Neuron (in vitro differentiated cells): ENCODE data around the gene FCHSD2.
"Not testable (repeated sequence)": the region's sequence is repeated elsewhere in the genome, so short reads cannot be mapped to it uniquely, and the experiment has no call there.

Source experiments
- H2AFZ ChIP-seq: one replicate; pipeline ENCODE4 v1.6.1; 2013; ENCODE audit warnings: low read depth, mild to moderate bottlenecking, inconsistent platforms, low read length, moderate library complexity
- H3K27me3 ChIP-seq: one replicate; pipeline ENCODE4 v1.6.1; 2013; ENCODE audit warnings: low read length; ENCODE audit not compliant: insufficient read depth
- H3K36me3 ChIP-seq: one replicate; pipeline ENCODE4 v1.6.1; 2013; ENCODE audit warnings: low read length; ENCODE audit not compliant: insufficient read depth
- H3K4me1 ChIP-seq: one replicate; pipeline ENCODE4 v1.6.1; 2013; ENCODE audit warnings: low read length; ENCODE audit not compliant: insufficient read depth
- H3K4me3 ChIP-seq: 2 replicates; pipeline ENCODE4 v1.5.1; 2013; ENCODE audit warnings: mild to moderate bottlenecking, low read length, moderate library complexity
- H3K9me3 ChIP-seq: one replicate; pipeline ENCODE4 v1.6.1; 2013; ENCODE audit warnings: low read length

FCHSD2 gene

DNA sequence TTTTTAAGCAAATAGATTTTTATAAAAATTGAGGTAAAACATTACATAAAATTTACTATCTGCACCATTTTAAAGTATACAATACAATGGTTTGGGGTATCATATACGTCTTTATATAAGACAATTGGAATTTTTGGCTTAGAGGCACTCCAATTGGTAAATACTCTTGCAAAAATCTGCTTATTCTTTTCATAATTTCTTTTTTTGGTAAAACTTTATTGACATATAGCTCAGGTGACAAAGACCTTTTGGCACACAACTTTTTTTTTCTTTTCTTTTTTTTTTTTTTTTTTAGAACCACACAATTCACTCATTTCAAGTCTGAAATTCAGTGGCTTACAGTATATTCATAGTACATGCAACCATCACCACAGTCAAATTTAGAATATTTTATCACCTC lies 270.1 kb downstream of the FCHSD2 start:
- Histone ChIP-seq H3K9me3 (peaks cover 7% of the 10 kb centered on the region), H2AFZ (no peak overlapping the region), H3K4me3 (no peak overlapping the region), H3K27me3 (no peaks in the 10 kb centered on the region), H3K4me1 (no peaks in the 10 kb centered on the region), H3K36me3 (peaks cover 3% of the 10 kb centered on the region)

DNA sequence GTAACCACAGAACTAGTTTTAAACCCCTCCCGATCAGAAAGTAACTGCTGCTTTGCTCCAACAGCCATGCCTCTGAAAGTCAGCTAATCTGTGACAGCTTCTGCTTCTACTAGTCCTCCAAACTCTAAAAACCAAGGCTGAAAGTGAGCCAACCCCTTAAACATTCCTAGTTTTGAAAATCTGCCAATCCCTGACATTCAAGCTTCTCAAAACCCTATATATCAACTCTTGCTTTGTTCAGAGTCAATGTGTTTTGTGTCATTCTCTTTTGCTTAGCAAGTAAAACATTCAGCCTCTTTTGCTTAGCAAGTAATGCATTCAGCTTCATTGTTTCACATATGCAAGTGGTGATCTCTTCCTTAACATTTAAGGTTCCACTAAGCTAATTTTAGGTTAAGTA lies 271.0 kb downstream of the FCHSD2 start:
- no peak overlapping the region for H3K4me3 ChIP-seq
- no peaks in the 10 kb centered on the region for H3K27me3 ChIP-seq
- H3K9me3 ChIP-seq = peaks cover 7% of the 10 kb centered on the region
- H2AFZ ChIP-seq = no peak overlapping the region
- H3K36me3 ChIP-seq = peaks cover 5% of the 10 kb centered on the region
- H3K4me1 ChIP-seq = no peaks in the 10 kb centered on the region

DNA sequence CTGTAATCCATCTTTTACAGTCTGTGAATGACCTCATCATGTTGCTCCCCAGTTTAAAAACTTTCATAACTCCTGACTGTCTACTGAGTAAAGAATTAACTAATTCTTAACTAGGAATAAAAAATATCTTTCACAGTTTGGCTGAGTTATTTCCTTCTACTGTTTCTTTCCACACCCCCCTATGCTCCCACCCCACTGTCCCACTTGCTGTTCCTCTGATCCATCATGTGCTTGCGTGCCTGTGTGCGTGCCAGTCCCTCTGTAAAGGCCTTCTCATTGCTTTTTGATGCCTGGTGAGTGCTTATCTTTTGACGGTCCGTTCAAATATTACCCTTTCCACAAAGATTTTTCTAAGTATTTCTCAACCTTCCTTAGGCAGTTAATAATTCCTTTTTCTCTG lies 272.3 kb downstream of the FCHSD2 start:
- Histone ChIP-seq H3K9me3 (peaks cover 7% of the 10 kb centered on the region), H3K4me1 (no peaks in the 10 kb centered on the region), H3K4me3 (no peak overlapping the region), H3K27me3 (no peaks in the 10 kb centered on the region), H3K36me3 (peaks cover 5% of the 10 kb centered on the region), H2AFZ (no peak overlapping the region)

DNA sequence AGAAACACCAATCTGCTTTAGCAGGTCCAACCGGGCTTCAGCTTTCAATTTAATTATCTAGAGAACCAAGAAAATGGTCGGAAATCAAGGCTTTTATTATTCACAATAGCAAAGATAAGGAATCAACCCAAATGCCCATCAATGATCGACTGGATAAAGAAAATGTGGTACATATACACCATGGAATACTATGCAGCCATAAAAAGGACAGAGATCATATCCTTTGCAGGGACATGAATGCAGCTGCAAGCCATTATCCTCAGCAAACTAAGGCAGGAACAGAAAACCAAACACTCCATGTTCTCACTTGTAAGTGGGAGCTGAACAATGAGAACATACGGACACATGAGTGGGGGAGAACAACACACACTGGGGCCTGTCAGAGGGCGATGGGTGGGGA lies 274.1 kb downstream of the FCHSD2 start:
- no peak overlapping the region for H2AFZ ChIP-seq
- H3K36me3 ChIP-seq = peaks cover 5% of the 10 kb centered on the region
- no peaks in the 10 kb centered on the region for H3K27me3 ChIP-seq
- no peaks in the 10 kb centered on the region for H3K4me1 ChIP-seq
- peaks cover 2% of the 10 kb centered on the region for H3K9me3 ChIP-seq
- H3K4me3 ChIP-seq = no peak overlapping the region

DNA sequence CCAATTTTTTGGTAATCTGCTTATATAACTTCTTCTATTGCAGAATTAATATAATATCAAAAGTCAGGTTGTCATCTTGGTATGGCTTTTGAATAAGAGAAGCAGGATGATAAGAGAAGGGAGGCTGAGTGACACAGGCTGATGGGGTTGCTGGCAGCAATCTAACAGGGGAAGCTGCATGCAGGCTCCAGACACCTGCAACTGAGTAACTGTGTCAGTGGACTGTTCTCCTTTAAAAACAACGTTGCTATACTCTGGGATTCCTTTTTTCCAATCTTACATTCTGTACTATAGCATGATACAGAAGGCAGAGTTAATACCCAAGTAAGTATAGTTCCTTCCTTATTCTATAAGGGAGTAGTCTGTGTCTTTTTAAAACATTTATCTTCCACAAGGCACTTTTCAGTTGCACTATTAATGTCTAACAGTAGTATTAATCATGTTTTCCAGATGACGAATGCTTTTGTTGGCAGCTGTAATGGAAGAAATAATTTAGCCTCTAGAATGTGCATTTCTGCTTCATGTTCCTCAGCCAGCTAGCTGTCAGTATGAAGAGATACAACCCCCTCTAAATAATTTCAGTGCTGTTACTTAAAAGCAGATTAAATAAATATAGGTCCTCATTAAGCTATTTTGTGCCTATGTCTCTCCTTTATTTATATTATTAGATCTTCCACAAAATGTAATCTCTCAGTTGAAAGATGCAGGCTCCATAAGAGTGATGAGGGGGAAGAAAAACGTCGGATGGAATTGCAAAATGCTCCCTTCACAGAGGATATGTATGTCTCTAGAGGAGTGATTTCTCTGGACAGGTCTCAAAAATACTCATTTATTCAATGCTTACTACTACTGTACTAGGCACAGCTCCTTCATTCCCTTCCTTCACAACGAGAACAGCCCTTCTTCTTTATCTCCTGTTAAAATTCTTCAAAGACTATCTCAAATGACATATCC lies 277.1 kb downstream of the FCHSD2 start:
- Histone ChIP-seq H3K27me3 (no peaks in the 10 kb centered on the region), H3K36me3 (peaks cover 6% of the 10 kb centered on the region), H3K4me1 (no peaks in the 10 kb centered on the region), H2AFZ (no peak overlapping the region), H3K4me3 (no peak overlapping the region), H3K9me3 (peaks cover 2% of the 10 kb centered on the region)

DNA sequence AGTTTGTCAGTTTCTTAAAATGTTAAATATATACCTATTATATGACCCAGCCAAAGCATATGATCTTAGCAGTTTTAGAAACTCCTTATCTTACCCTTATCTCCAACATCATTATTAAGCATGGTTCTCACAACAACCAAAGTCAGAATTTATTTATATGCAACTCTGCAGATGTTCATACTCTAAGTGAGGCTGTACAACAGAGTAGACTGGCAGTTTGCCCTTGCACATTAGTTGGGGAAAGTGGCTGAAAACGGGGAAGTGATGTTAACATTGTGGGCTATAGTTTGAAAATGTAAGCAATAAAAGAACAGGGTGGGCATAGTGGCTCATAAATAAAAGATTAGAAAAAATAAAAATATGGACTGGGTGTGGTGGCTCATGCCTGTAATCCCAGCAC lies 278.2 kb downstream of the FCHSD2 start:
- Histone ChIP-seq H2AFZ (no peak overlapping the region), H3K4me3 (no peak overlapping the region), H3K27me3 (no peaks in the 10 kb centered on the region), H3K4me1 (no peaks in the 10 kb centered on the region), H3K36me3 (peaks cover 13% of the 10 kb centered on the region), H3K9me3 (peaks cover 2% of the 10 kb centered on the region)

DNA sequence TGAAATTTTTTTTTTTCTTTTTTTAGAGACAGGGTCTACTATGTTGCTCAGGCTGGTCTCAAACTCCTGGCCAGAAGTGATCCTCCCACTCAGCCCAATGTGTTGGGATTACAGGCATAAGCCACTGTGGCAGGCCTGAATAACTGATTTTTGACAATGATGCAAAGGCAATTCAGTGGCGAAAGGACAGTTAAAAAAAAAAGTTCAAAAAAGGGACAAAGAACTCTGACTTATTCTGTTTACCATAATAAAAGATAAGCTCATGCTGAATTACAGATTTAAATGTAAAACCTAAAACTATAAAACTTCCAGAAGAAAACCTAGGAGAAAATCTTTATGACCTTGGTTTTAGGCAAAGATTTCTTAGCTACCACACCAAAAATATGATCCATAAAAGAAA lies 279.0 kb downstream of the FCHSD2 start:
- Histone ChIP-seq H3K27me3 (no peaks in the 10 kb centered on the region), H3K9me3 (peaks cover under 1% of the 10 kb centered on the region), H3K36me3 (peaks cover 13% of the 10 kb centered on the region), H3K4me3 (no peak overlapping the region), H2AFZ (no peak overlapping the region), H3K4me1 (no peaks in the 10 kb centered on the region)

DNA sequence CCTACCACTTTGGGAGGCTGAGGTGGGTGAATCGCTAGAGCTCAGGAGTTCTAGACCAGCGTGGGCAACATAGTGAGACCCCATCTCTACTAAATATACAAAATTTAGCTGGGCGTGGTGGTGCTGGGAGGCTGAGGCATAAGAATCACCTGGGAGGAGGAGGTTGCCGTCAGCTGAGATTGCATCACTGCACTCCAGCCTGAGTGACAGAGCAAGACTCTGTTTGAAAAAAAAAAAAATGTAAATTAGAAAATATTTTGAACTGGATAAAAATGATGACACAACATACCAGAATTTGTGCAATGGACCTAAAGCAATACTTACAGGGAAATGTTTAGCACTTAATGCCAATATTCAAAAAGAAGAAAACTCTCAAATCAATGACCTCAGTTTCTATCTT lies 281.5 kb downstream of the FCHSD2 start:
- Histone ChIP-seq H3K4me3 (no peak overlapping the region), H3K36me3 (peaks cover 8% of the 10 kb centered on the region), H3K4me1 (no peaks in the 10 kb centered on the region), H2AFZ (no peak overlapping the region), H3K9me3 (no peaks in the 10 kb centered on the region), H3K27me3 (no peaks in the 10 kb centered on the region)

DNA sequence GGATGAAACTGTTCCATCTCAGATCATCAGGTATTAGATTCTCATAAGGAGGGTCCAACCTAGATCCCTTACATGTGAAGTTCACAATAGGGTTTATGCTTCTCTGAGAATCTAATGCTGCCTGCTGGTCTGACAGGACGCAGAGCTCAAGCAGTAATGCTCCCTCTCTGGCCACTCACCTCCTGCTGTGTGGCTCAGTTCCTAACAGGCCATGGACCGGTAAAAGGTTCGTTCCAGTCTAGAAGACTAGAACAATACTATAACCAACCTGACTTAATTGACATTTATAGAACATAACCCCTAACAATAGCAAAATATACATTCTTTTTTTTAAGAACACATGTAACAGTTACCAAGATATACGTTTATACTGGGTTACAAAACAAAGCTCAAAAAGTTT lies 282.1 kb downstream of the FCHSD2 start:
- Histone ChIP-seq H3K9me3 (no peaks in the 10 kb centered on the region), H2AFZ (no peak overlapping the region), H3K36me3 (peaks cover 8% of the 10 kb centered on the region), H3K4me3 (no peak overlapping the region), H3K4me1 (no peaks in the 10 kb centered on the region), H3K27me3 (no peaks in the 10 kb centered on the region)

DNA sequence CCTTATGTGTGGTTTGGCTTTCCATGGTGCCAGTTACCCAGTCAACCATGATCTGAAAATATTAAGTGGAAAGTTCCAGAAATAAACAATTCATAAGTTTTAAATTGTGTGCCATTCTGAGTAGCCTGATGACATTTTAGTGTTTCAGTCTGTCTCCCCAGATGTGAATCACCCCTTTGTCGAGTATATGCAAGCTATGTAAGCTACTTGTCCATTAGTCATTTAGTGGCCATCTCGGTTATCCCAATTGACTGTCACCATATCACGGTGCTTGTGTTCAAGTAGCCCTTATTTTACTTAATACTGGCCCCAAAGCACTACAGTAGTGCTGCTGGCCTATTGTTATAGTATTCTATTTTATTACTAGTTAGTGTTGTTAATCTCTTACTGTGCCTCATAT lies 283.0 kb downstream of the FCHSD2 start:
- H3K9me3 ChIP-seq = no peaks in the 10 kb centered on the region
- no peak overlapping the region for H2AFZ ChIP-seq
- peaks cover 8% of the 10 kb centered on the region for H3K36me3 ChIP-seq
- no peaks in the 10 kb centered on the region for H3K4me1 ChIP-seq
- no peaks in the 10 kb centered on the region for H3K27me3 ChIP-seq
- H3K4me3 ChIP-seq = no peak overlapping the region

DNA sequence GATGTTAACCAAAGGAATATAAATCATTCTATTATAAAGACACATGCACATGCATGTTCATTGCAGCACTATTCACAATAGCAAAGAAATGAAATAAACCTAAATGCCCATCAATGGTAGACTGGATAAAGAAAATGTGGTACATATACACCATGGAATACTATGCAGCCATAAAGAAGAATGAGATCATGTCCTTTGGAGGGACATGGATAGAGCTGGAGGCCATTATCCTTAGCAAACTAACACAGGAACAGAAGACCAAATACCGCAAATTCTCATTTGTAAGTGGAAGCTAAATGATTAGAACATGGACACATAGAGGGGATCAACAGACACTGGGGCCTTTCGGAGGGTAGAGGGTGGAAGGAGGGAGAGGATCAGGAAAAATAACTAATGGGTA lies 283.9 kb downstream of the FCHSD2 start:
- not testable (repeated sequence) for H3K9me3 ChIP-seq, H3K4me3 ChIP-seq, H3K4me1 ChIP-seq, H2AFZ ChIP-seq, H3K27me3 ChIP-seq, H3K36me3 ChIP-seq

DNA sequence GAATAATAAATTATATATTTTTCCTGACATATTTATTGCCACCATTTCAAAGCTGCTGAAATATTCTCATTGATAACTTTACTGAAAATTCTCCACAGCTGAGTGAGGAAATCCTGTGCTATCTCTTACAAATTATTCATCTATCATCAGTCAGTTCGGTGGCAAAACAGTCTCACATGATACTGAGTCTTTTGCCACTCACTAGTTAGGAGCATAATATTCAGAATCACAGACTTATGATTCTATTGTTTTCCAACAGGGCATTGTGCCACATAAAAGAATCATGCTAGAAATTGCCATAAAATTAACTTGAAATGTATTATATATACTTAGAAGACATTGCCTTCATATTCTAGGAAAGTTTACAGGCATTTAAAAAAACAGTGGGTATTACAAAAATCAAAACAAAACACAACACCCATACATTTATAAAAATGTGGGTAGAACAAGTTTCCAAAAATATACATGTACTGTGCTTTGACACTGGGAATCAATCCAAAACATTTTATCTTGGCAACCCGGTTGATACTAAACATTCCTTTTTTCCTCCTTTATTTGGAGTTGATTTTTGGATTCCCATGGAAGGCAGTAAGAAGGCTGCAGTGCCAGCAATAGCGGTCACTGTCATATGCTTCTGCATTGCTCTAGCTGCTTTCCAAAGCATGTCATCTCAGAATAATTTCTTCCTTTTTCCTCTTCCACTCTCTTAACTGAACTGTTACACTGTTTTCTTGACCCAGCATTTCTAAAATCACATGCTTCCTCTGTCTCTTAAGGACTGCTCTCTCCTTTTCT lies 285.4 kb downstream of the FCHSD2 start:
- no peak overlapping the region for H2AFZ ChIP-seq

DNA sequence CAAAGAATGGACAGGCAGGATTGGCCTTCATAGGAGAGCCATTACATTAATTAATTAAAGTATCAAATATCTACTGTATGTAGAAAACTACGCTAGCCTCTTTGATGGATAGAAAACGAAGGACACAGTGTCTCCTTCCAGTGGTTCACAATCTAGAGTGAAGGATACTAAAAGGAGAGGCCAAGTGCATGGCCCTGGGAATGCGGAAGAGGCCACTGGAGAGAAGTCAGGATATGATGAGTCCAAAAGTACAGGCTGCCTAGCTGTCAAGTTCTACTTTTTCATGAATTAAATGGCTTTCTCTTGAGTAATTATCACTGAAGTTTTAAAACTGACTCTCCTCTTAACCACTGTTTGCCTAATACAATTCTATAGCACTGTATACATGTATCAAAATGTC lies 286.1 kb downstream of the FCHSD2 start:
- no peaks in the 10 kb centered on the region for H3K27me3 ChIP-seq
- peaks cover 8% of the 10 kb centered on the region for H3K36me3 ChIP-seq
- no peak overlapping the region for H3K4me3 ChIP-seq

More for the DNA sequence above, 285.4 kb downstream of the FCHSD2 start:
- Histone ChIP-seq H3K27me3 (no peaks in the 10 kb centered on the region), H3K36me3 (peaks cover 8% of the 10 kb centered on the region), H3K4me1 (no peaks in the 10 kb centered on the region), H3K4me3 (no peak overlapping the region), H3K9me3 (no peaks in the 10 kb centered on the region)

More for the DNA sequence above, 286.1 kb downstream of the FCHSD2 start:
- Histone ChIP-seq H2AFZ (no peak overlapping the region), H3K9me3 (no peaks in the 10 kb centered on the region), H3K4me1 (no peaks in the 10 kb centered on the region)
